GM12801 (cell line): ENCODE data around the gene GAN.

Experiments used
- CTCF ChIP-seq: IDR thresholded peaks from one replicate; pipeline ENCODE4 v1.5.1; 2011; ENCODE audit warnings: control low read depth; ENCODE audit not compliant: insufficient read length; ENCODE audit errors: extremely low read depth

GAN gene

GRCh38 chr16:81415751-81416150 is 101.0 kb downstream of the GAN start:
- no peak for TF ChIP-seq CTCF

GRCh38 chr16:81416749-81417148 is 102.0 kb downstream of the GAN start:
- no peak for TF ChIP-seq CTCF

- TF ChIP-seq CTCF: no peak
These were observed 102.4 kb downstream of the GAN start for GRCh38 chr16:81417210-81417609.

GRCh38 chr16:81419806-81420205 is 105.0 kb downstream of the GAN start:
- no peak for TF ChIP-seq CTCF

- TF ChIP-seq CTCF: no peak
These were observed 106.4 kb downstream of the GAN start for GRCh38 chr16:81421126-81421525.

GRCh38 chr16:81421536-81421935 is 106.8 kb downstream of the GAN start:
- TF ChIP-seq CTCF: no peak

GRCh38 chr16:81424771-81425170 is 110.0 kb downstream of the GAN start:
- no peak for TF ChIP-seq CTCF

- no peak for TF ChIP-seq CTCF
These were observed 112.5 kb downstream of the GAN start for GRCh38 chr16:81427219-81427618.
